Measurements from ENCODE around the gene FAM170A.

- TF ChIP-seq POLR2A (IDR thresholded peaks at IDR 0.05) (no peak), CTCF (IDR thresholded peaks at IDR 0.05) (no peak), POLR2AphosphoS5 (IDR thresholded peaks at IDR 0.05) (no peak)
These were observed 52.4 kb downstream of the FAM170A start for GRCh38 chr5:119681734-119682133.

All from upper lobe of left lung (tissue), 4 donors.